H9 (cell line): ENCODE data around the gene KRTAP2-3. TPM values are rescaled to one million over a fixed set of nuclear protein-coding genes. Genes with fewer than 3 reads are reported as not detected.

Experiments
- DNase-seq: peaks from one replicate; pipeline ENCODE4 v3.0.0-alpha.2; 2017
- H2AFZ ChIP-seq: one replicate; pipeline ENCODE4 v1.6.1; 2013; ENCODE audit warnings: mild to moderate bottlenecking, low read length, control low read depth, moderate library complexity
- H2AK5ac ChIP-seq: 2 replicates; pipeline ENCODE4 v1.6.1; 2013; ENCODE audit warnings: low read length, control low read depth, mixed read lengths; ENCODE audit not compliant: insufficient read length
- H2BK120ac ChIP-seq: one replicate; pipeline ENCODE4 v1.6.1; 2013; ENCODE audit warnings: low read depth, mild to moderate bottlenecking, low read length, control low read depth, inconsistent platforms; ENCODE audit not compliant: poor library complexity, severe bottlenecking
- H2BK12ac ChIP-seq: 2 replicates; pipeline ENCODE4 v1.6.1; 2013; ENCODE audit warnings: low read length, control low read depth, mixed read lengths, low read depth; ENCODE audit not compliant: insufficient read length
- H2BK15ac ChIP-seq: 2 replicates; pipeline ENCODE4 v1.6.1; 2013; ENCODE audit warnings: low read depth, low read length, control low read depth
- H2BK20ac ChIP-seq: one replicate; pipeline ENCODE4 v1.6.1; 2013; ENCODE audit warnings: low read depth, mild to moderate bottlenecking, low read length, control low read depth, inconsistent platforms; ENCODE audit not compliant: poor library complexity, severe bottlenecking
- H2BK5ac ChIP-seq: 2 replicates; pipeline ENCODE4 v1.6.1; 2013; ENCODE audit warnings: low read length, control low read depth, mixed read lengths; ENCODE audit not compliant: insufficient read length
- H3K14ac ChIP-seq: 2 replicates; pipeline ENCODE4 v1.6.1; 2013; ENCODE audit warnings: low read length, control low read depth; ENCODE audit not compliant: insufficient read depth
- H3K18ac ChIP-seq: 2 replicates; pipeline ENCODE4 v1.6.1; 2013; ENCODE audit warnings: low read depth, mild to moderate bottlenecking, mixed read lengths, low read length, control low read depth; ENCODE audit not compliant: insufficient read length
- H3K23ac ChIP-seq: 2 replicates; pipeline ENCODE4 v1.6.1; 2013; ENCODE audit warnings: low read length, control low read depth, mixed read lengths, low read depth; ENCODE audit not compliant: insufficient read length
- H3K23me2 ChIP-seq: 2 replicates; pipeline ENCODE4 v1.6.1; 2013; ENCODE audit warnings: low read depth, mild to moderate bottlenecking, mixed read lengths, low read length, control low read depth; ENCODE audit not compliant: insufficient read length, poor library complexity, severe bottlenecking
- H3K27ac ChIP-seq: 2 replicates; pipeline ENCODE4 v1.5.1; 2013; ENCODE audit warnings: low read length, control low read depth, mixed read lengths, low read depth; ENCODE audit not compliant: insufficient read length
- H3K27me3 ChIP-seq: 2 replicates; pipeline ENCODE4 v1.6.1; 2013; ENCODE audit warnings: low read length, control low read depth, inconsistent platforms; ENCODE audit not compliant: insufficient read depth
- H3K4ac ChIP-seq: 2 replicates; pipeline ENCODE4 v1.6.1; 2013; ENCODE audit warnings: low read depth, mild to moderate bottlenecking, control low read depth, inconsistent platforms, low read length, moderate library complexity
- H3K4me1 ChIP-seq: 2 replicates; pipeline ENCODE4 v1.6.1; 2013; ENCODE audit warnings: low read length, control low read depth, inconsistent platforms; ENCODE audit not compliant: insufficient read depth
- H3K4me2 ChIP-seq: 2 replicates; pipeline ENCODE4 v1.6.1; 2013; ENCODE audit warnings: low read length, control low read depth, mixed read lengths; ENCODE audit not compliant: insufficient read length, insufficient read depth
- H3K56ac ChIP-seq: 2 replicates; pipeline ENCODE4 v1.6.1; 2013; ENCODE audit warnings: low read depth, mild to moderate bottlenecking, mixed read lengths, low read length, control low read depth; ENCODE audit not compliant: insufficient read length
- H3K79me1 ChIP-seq: 2 replicates; pipeline ENCODE4 v1.6.1; 2013; ENCODE audit warnings: low read depth, mild to moderate bottlenecking, moderate library complexity, low read length, control low read depth, inconsistent platforms; ENCODE audit not compliant: insufficient read depth, poor library complexity, severe bottlenecking
- H3K79me2 ChIP-seq: 2 replicates; pipeline ENCODE4 v1.6.1; 2013; ENCODE audit warnings: low read length, control low read depth, inconsistent platforms; ENCODE audit not compliant: insufficient read depth
- H3K9ac ChIP-seq: 2 replicates; pipeline ENCODE4 v1.6.1; 2013; ENCODE audit warnings: low read length, control low read depth, mixed read lengths; ENCODE audit not compliant: insufficient read length; ENCODE audit errors: extremely low read depth
- H3K9me3 ChIP-seq: one replicate; pipeline ENCODE4 v1.6.1; 2013; ENCODE audit warnings: low read depth, low read length, inconsistent platforms; ENCODE audit not compliant: control insufficient read depth
- H3T11ph ChIP-seq: one replicate; pipeline ENCODE4 v1.6.1; 2013; ENCODE audit warnings: mild to moderate bottlenecking, low read length, control low read depth, inconsistent platforms
- H4K20me1 ChIP-seq: one replicate; pipeline ENCODE4 v1.6.1; 2013; ENCODE audit not compliant: control insufficient read depth, insufficient read length, insufficient read depth
- H4K5ac ChIP-seq: 2 replicates; pipeline ENCODE4 v1.6.1; 2013; ENCODE audit warnings: low read depth, mild to moderate bottlenecking, mixed read lengths, low read length, control low read depth; ENCODE audit not compliant: insufficient read length
- H4K8ac ChIP-seq: replicated peaks from 2 replicates; pipeline ENCODE4 v1.6.1; 2013; ENCODE audit warnings: low read length, control low read depth, mixed read lengths, low read depth; ENCODE audit not compliant: insufficient read length
- H4K91ac ChIP-seq: 2 replicates; pipeline ENCODE4 v1.6.1; 2013; ENCODE audit warnings: low read depth, mild to moderate bottlenecking, moderate library complexity, mixed read lengths, low read length, control low read depth; ENCODE audit not compliant: insufficient read length
- H3K27ac Mint-ChIP-seq, 3 experiments: 2 replicates in 2 of 3; 3 replicates in 1 of 3; pipeline ENCODE4 v1.8.0; 2020 to 2021; ENCODE audit warnings: mixed read lengths in 3 of 3, mild to moderate bottlenecking in 1 of 3, moderate library complexity in 1 of 3
- H3K27me3 Mint-ChIP-seq: 2 replicates; pipeline ENCODE4 v1.8.0; 2021; ENCODE audit warnings: low read depth, mild to moderate bottlenecking, moderate library complexity, mixed read lengths
- H3K36me3 Mint-ChIP-seq, 3 experiments: 2 replicates in 2 of 3; 3 replicates in 1 of 3; pipeline ENCODE4 v1.8.0; 2020 to 2021; ENCODE audit warnings: low read depth in 3 of 3, mixed read lengths in 3 of 3; ENCODE audit not compliant: insufficient read depth in 1 of 3
- H3K4me1 Mint-ChIP-seq, 2 experiments: 2 replicates each; pipeline ENCODE4 v1.8.0; 2020; ENCODE audit warnings: mixed read lengths in 2 of 2
- H3K4me3 Mint-ChIP-seq, 2 experiments: 2 replicates in 1 of 2; 3 replicates in 1 of 2; pipeline ENCODE4 v1.8.0; 2020 to 2021; ENCODE audit warnings: mild to moderate bottlenecking in 2 of 2, mixed read lengths in 2 of 2, moderate library complexity in 1 of 2
- H3K9me3 Mint-ChIP-seq, 2 experiments: 2 replicates in 1 of 2; 3 replicates in 1 of 2; pipeline ENCODE4 v1.8.0; 2020; ENCODE audit warnings: mild to moderate bottlenecking in 2 of 2, mixed read lengths in 2 of 2, moderate library complexity in 1 of 2
- CTCF ChIP-seq: fragments of 200-600 bp; sonication (generic); conservative IDR thresholded peaks from 3 replicates; pipeline ENCODE4 v1.8.0; 2021; ENCODE audit warnings: antibody characterized with exemption, mild to moderate bottlenecking
- WGBS: extraction: QIAGEN DNeasy Blood & Tissue Kit; methylation state at CpG from one replicate; pipeline ENCODE4 v1.1.7; 2013; ENCODE audit warnings: missing lambda C conversion rate, low lambda C conversion rate, mixed read lengths; ENCODE audit not compliant: insufficient read length; ENCODE audit errors: extremely low coverage; 5-methylcytosine and 5-hydroxymethylcytosine counted together
- total RNA-seq: library from RNA; stranded (reverse); gene quantifications from 2 replicates; pipeline ENCODE4 v1.2.1, GENCODE V29; 2021

KRTAP2-3 gene
- total RNA-seq, 1 experiment from 2014 or later = not detected

DNA sequence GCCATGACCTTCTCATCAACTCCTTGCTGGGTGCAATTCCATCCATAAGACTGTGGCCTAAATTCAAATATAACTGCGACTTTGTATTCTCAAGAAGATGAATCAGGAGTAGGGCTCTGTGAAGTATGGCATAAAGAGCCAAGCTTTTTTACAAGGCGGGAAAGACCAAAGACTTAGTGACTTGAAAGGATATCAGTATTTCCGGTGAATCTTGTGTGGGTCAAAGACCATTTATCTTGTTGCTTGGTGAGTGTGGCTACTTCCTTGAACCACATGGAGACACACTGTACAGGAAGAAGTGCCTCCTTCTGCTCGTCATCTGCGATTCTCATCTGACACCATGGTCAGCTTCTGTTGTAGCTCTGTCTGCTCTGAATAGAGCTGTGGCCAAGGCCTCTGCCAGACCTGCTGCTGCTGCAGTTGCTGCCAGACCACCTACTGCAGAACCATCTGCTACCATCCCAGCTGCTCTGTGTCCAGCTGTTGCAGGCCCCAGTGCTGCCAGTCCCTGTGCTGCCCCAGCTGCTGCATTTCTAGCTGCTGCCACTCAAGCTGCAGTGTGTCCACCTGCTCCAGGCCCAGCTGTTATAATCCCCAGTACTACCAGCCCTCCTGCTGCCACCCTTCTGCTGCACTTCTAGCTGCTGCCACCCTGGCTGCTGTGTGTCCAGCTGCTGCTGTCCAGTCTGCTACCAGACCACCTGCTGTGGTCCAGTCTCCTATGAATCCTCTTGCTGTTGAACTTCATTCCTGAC lies 11.9 kb upstream of the KRTAP2-3 start:
- no peak overlapping the region for H3K9ac ChIP-seq

More for the DNA sequence above, 11.9 kb upstream of the KRTAP2-3 start:
- TF ChIP-seq CTCF = no peak
- Histone ChIP-seq H2BK120ac (no peak overlapping the region), H3K23me2 (no peaks in the 10 kb centered on the region), H2BK5ac (no peak overlapping the region), H3K4me2 (no peak overlapping the region), H4K5ac (no peak overlapping the region), H3K79me2 (no peaks in the 10 kb centered on the region), H3K14ac (no peak overlapping the region), H3K23ac (no peak overlapping the region), H3K4ac (no peak overlapping the region), H3K9me3 (no peaks in the 10 kb centered on the region), H3K4me1 (no peaks in the 10 kb centered on the region), H4K20me1 (no peaks in the 10 kb centered on the region), H3K18ac (no peak overlapping the region), H2BK12ac (no peak overlapping the region), H3T11ph (no peak overlapping the region), H2AFZ (no peak overlapping the region), H2BK15ac (no peak overlapping the region), H3K27me3 (no peaks in the 10 kb centered on the region), H3K56ac (no peak overlapping the region), H2AK5ac (no peak overlapping the region), H3K27ac (no peak overlapping the region), H4K8ac (no peak overlapping the region), H4K91ac (no peak overlapping the region), H2BK20ac (no peak overlapping the region), H3K79me1 (no peaks in the 10 kb centered on the region)
- Mint-ChIP-seq H3K27ac (no peak overlapping the region), H3K9me3 (no peaks in the 10 kb centered on the region), H3K4me3 (no peak overlapping the region), H3K36me3 (no peaks in the 10 kb centered on the region), H3K4me1 (no peaks in the 10 kb centered on the region), H3K27me3 (no peaks in the 10 kb centered on the region; the same call in none of the 2 replicates)
- no CpG with 5 or more reads among the region's 5 CpGs for WGBS
- DNase-seq = no peak
